Skin epidermis (tissue), 12 donors: ENCODE results near the gene PUSL1.
A peak's percentile ranks its signal among the peaks of the same experiment; 100 is the strongest.

ENCODE experiments used
- H3K27ac ChIP-seq, 21 experiments: fragments of 200-600 bp; sonication (generic) in 11 of 21; one replicate each; pipeline ENCODE4 v1.5.0; 2020; ENCODE audit warnings: mild to moderate bottlenecking in 3 of 21, inconsistent platforms in 2 of 21, moderate library complexity in 2 of 21
- H3K4me3 ChIP-seq, 7 experiments: fragments of 200-600 bp; sonication (generic) in 2 of 7; one replicate each; pipeline ENCODE4 v1.5.0; 2020; ENCODE audit warnings: inconsistent platforms in 2 of 7, mild to moderate bottlenecking in 2 of 7, moderate library complexity in 1 of 7

Gene PUSL1

GRCh38 chr1:1345860-1346500 is 37.6 kb downstream of the PUSL1 start:
- Histone ChIP-seq H3K4me3 (no peak overlapping the region), H3K27ac (peak overlapping the region in 10 of 21 experiments; percentile 6 to 76 (median 48))

DNA sequence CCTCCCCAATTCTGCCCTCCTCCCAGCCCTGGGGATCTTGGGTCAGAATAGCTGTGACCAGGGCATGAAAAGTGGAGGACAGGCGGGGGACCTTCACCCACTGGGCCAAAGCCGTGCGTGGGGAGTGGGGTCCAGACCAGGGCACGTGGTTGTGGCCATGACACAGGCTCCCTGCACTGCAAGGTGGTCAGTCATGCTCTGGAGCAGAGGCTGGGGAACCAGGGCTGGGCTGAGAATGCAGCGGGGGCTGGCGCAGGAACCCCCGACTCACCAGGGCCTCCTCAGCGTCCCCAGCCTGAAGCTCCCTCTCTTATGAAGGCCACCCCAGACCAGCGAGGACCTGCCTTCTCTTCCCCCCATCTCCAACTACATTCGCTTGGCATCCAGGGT is 38.1 kb downstream of the PUSL1 start:
- Histone ChIP-seq H3K27ac (peak overlapping the region in 8 of 21 experiments; percentile 1 to 75 (median 40)), H3K4me3 (no peak overlapping the region)

- H3K27ac ChIP-seq, result peak overlapping the region in 12 of 21 experiments; percentile 58 to 88 (median 79)
- peak overlapping the region in 2 of 7 experiments; percentile 76 to 90 for H3K4me3 ChIP-seq
These were observed 38.7 kb downstream of the PUSL1 start for GRCh38 chr1:1347026-1347595.

GRCh38 chr1:1347663-1348419 is 39.4 kb downstream of the PUSL1 start:
- Histone ChIP-seq H3K27ac (peak overlapping the region in 18 of 21 experiments; percentile 41 to 88 (median 76)), H3K4me3 (peak overlapping the region; percentile 50 to 90 (median 60))

- Histone ChIP-seq H3K4me3 (peak overlapping the region; percentile 50 to 90 (median 60)), H3K27ac (peak overlapping the region in 18 of 21 experiments; percentile 41 to 88 (median 76))
These were observed 40.2 kb downstream of the PUSL1 start for GRCh38 chr1:1348420-1349255.

DNA sequence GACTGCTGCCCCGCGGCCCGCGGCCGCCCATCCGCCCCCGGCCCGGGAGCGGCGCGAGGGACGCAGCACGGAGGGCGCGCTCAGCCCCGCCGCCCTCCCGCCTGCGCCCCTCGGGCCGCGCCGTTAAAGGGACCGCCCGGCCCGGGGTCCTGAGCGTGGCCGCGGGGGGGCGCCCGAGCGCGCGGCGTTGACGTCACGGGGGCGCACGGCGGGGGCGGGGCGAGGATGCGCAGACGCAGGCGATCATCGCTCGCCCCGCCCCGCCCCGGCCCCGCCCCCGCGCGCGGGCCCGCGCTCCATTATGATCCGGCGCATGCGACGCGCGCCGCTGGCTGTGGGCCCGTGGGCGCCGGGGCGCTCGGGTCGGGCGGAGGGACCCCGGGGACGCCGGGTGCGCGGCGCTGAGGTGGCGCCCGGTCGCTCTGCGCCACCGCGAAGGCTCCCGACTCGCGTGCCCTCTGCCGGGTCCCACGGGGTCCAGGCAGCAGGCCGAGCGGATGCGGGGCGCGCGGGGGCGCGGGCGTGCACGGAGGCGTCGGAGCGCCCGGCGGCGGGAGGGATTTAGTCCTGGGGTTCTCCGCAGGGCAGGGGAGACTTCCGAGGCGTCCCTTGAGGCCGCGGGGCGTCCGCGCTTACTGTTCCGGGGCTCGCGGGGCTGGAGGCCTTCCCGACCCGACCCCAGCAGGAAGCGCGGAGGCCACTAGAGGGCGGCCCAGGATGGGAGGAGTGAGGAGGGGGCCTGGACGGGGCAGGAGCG is 41.0 kb downstream of the PUSL1 start, which contains the start of gene DVL1:
DVL1 (minus strand) TSS at position 163 of the 757 bp plus-strand sequence. CDS start 353 bp downstream, outside the sequence.
- peak within 1 kb of the TSS; percentile 69 to 97 (median 90) for H3K27ac ChIP-seq
- peak within 1 kb of the TSS; percentile 57 to 90 (median 76) for H3K4me3 ChIP-seq

- H3K4me3 ChIP-seq, result peak overlapping the region in 1 of 7 experiments; percentile 15
- H3K27ac ChIP-seq, result peak overlapping the region in 4 of 21 experiments; percentile 7 to 49 (median 34)
These were observed 43.4 kb downstream of the PUSL1 start for GRCh38 chr1:1351511-1352427.

GRCh38 chr1:1352786-1353388 is 44.5 kb downstream of the PUSL1 start:
- peak overlapping the region in 1 of 21 experiments; percentile 14 for H3K27ac ChIP-seq
- H3K4me3 ChIP-seq, result no peak overlapping the region

GRCh38 chr1:1353389-1354151 is 45.2 kb downstream of the PUSL1 start:
- Histone ChIP-seq H3K4me3 (no peak overlapping the region), H3K27ac (peak overlapping the region in 2 of 21 experiments; percentile 14 to 48)

DNA sequence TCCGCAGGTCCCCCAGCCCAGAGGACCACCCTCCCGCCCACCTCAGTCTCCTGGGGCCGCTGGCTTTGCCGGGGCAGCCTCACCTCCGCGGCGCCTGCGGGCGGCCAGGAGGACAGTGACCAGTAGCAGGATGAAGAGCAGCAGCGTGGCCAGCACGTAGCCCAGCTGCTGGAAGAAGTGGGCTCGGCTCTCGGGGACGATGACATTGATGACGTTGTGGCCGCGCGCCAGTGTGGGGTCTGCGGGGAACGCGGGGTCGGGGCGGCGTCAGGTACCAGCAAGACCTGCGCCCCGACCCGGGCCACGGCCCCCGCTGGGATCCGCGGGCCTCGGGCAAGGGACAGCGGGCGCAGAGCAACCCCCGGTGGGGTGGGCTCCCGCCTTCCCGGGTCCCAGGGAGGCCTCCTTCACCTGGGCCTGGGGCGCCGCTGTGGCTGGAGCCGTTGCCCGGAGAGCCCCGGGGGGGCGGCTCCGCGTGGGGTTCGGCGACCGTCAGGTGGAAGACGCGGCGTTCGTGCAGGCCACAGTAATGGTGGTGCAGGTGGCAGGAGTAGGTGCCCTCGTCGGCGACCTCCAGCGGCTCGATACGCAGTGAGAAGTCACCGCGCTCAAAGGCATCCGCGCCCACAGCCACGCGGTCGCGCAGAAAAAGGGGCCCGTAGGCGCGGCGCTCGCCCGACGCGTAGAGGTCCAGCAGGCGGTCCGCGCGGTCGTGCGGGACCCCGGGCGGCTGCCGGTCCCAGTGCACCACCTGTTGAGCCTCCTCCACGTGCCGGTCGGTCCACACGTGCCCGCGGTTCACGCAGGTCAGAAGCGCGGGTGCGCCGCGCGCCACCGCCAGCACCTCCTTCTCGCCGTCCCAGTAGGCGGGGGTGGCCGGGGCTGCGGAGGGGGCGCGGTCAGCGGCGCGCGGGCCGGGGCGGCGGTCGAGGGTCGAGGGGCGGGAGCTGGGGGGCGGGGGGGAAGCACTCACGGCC is 46.2 kb downstream of the PUSL1 start:
- Histone ChIP-seq H3K27ac (no peak overlapping the region), H3K4me3 (peak overlapping the region in 2 of 7 experiments; percentile 17 to 37)

GRCh38 chr1:1355416-1355815 is 47.0 kb downstream of the PUSL1 start:
- H3K4me3 ChIP-seq, result peak overlapping the region in 6 of 7 experiments; percentile 0 to 37 (median 16)
- peak overlapping the region in 3 of 21 experiments; percentile 2 to 63 (median 14) for H3K27ac ChIP-seq

DNA sequence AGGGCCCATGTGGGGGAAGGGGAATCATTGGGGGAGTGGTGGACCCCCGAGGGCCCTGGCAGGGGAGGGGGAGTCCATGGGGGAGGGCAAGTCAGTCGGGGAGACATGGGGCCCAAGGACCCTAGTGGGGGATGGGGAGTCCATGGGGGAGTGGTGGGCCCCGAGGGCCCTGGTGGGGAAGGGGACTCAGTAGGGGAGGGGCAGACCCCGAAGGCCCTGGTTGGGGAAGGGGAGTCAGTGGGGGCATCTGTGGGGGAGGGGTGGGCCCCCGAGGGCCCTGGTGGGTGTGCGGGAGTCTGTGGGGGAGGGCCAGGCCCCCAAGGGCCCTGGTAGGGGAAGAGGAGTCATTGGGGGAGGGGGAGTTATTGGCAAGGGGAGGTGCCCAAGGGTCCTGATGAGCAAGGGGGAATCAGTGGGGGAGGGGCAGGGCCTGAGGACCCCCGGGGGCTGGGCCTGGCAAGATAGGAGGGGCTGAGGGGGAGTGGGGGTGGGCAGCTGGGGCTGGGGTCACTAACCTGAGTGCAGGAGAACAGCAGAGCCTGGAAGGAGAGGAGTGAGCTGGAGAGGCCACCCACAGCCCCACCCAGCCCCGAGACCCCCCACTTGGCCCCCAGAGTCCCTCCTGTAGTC is 47.9 kb downstream of the PUSL1 start:
- peak overlapping the region in 14 of 21 experiments; percentile 34 to 97 (median 84) for H3K27ac ChIP-seq
- peak overlapping the region; percentile 21 to 44 (median 32) for H3K4me3 ChIP-seq

- H3K27ac ChIP-seq, result peak overlapping the region in 17 of 21 experiments; percentile 34 to 97 (median 84)
- H3K4me3 ChIP-seq, result peak overlapping the region; percentile 21 to 44 (median 32)
These were observed 48.5 kb downstream of the PUSL1 start for GRCh38 chr1:1356796-1357401.

DNA sequence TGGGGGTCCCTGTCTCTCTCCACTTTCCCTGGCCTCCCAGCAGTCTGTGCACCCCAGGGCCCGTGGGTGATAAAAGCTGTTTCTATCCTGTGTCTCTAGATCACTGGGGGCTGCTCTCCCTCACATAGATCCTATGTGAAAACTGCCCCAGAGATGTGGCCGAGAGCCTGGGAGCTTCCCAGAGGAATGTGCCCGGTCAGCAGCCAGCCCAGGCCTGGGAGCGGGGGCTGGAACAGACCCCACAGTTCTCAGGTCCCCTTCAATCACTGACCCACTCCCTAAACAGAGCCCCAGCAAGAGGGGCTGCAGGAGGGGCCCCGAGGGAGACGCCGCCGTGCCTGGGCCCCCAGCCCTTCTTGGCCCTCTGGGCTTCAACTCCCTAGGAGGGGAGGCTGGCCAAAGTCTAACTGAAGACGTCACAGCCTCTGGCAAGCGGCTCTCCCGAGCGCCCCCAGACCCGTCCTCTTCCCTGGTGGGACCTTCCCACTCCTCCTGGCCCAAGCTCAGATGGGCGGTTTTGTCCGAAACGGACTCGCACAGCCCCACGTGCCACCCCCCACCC is 49.6 kb downstream of the PUSL1 start:
- peak overlapping the region; percentile 21 to 44 (median 32) for H3K4me3 ChIP-seq

More for the DNA sequence above, 49.6 kb downstream of the PUSL1 start:
- peak overlapping the region in 20 of 21 experiments; percentile 43 to 97 (median 84) for H3K27ac ChIP-seq
